ENCODE data around the gene CINP.
"Not testable (repeated sequence)": the region's sequence is repeated elsewhere in the genome, so short reads cannot be mapped to it uniquely, and the experiment has no call there.

The CINP gene

GRCh38 chr14:102321456-102322422 is 41.0 kb downstream of the CINP start:
- in situ Hi-C loops (cut with HindIII; ENCODE audit: low sequenced_read_pairs) = no loop called here

GRCh38 chr14:102320671-102321455 is 41.8 kb downstream of the CINP start:
- in situ Hi-C loops (cut with HindIII; ENCODE audit: low sequenced_read_pairs) = no loop called here

- in situ Hi-C loops (cut with HindIII; ENCODE audit: low sequenced_read_pairs) = no loop called here
Observed at GRCh38 chr14:102320033-102320660, 42.5 kb downstream of the CINP start.

GRCh38 chr14:102319351-102320032 is 43.2 kb downstream of the CINP start, which contains the start of gene ZNF839:
Gene ZNF839, plus strand, starts transcription at chr14:102319746. Its CDS starts 20 bp downstream, at chr14:102319766.
- in situ Hi-C loops (cut with HindIII; ENCODE audit: low sequenced_read_pairs) = no loop called here

GRCh38 chr14:102318781-102319276 is 43.9 kb downstream of the CINP start:
- in situ Hi-C loops (cut with HindIII; ENCODE audit: low sequenced_read_pairs) = no loop called here

GRCh38 chr14:102317564-102318248 is 45.0 kb downstream of the CINP start:
- in situ Hi-C loops (cut with HindIII; ENCODE audit: low sequenced_read_pairs) = no loop called here

- in situ Hi-C loops (cut with HindIII; ENCODE audit: low sequenced_read_pairs) = no loop called here
Observed at GRCh38 chr14:102316743-102317563, 45.7 kb downstream of the CINP start.

GRCh38 chr14:102316338-102316742 is 46.4 kb downstream of the CINP start:
- in situ Hi-C loops (cut with HindIII; ENCODE audit: low sequenced_read_pairs) = no loop called here

GRCh38 chr14:102315121-102315520 is 47.6 kb downstream of the CINP start:
- in situ Hi-C loops (cut with HindIII; ENCODE audit: low sequenced_read_pairs) = no loop called here

- in situ Hi-C loops (cut with HindIII; ENCODE audit: low sequenced_read_pairs) = no loop called here
Observed at GRCh38 chr14:102314242-102315011, 48.3 kb downstream of the CINP start.

GRCh38 chr14:102304611-102305506 is 57.8 kb downstream of the CINP start, which contains the start of gene MOK:
Gene MOK, minus strand, starts transcription at chr14:102305164. Its CDS starts 196 bp downstream, at chr14:102304968.
- in situ Hi-C loops (cut with HindIII; ENCODE audit: low sequenced_read_pairs) = no loop called here

GRCh38 chr14:102303664-102304063 is 59.0 kb downstream of the CINP start:
- in situ Hi-C loops (cut with HindIII; ENCODE audit: low sequenced_read_pairs) = no loop called here

GRCh38 chr14:102298303-102299070 is 64.2 kb downstream of the CINP start:
- in situ Hi-C loops (cut with HindIII; ENCODE audit: low sequenced_read_pairs) = not testable (repeated sequence)
